Endothelial cell of umbilical vein (primary cell): ENCODE results near the gene MICB. TPM values are rescaled to one million over a fixed set of nuclear protein-coding genes. Genes with fewer than 3 reads are reported as not detected.
"Not testable (repeated sequence)": the region's sequence is repeated elsewhere in the genome, so short reads cannot be mapped to it uniquely, and the experiment has no call there.

Source experiments
- BruUV-seq: library from RNA; stranded (reverse); fragments of 400-500 nt; replicated peaks from 2 replicates; lab custom pipeline; 2021; lab: Mats Ljungman, UMichigan
- CTCF ChIA-PET: fragments of 300-600, 350-600 bp; sonication (Branson Sonifier 250); formaldehyde crosslinking; loops from one replicate; lab custom pipeline; 2021; ENCODE audit warnings: antibody characterized with exemption, inconsistent platforms; lab: Charles Lee
- POLR2A ChIA-PET: fragments of 300-600, 350-600 bp; sonication (Branson Sonifier 250); formaldehyde crosslinking; loops from one replicate; lab custom pipeline; 2021; ENCODE audit warnings: antibody characterized with exemption, inconsistent platforms; lab: Charles Lee
- DNase-seq: peaks from one replicate; pipeline ENCODE4 v3.0.0-alpha.2; 2011; ENCODE audit warnings: low read depth, low spot score
- FAIRE-seq: peaks from 2 replicates; lab custom pipeline; 2011; peaks lifted over from hg19 to GRCh38; lab: Jason Lieb, UNC
- H2AFZ ChIP-seq: 2 replicates; pipeline ENCODE4 v1.6.0; 2012; ENCODE audit warnings: low read depth, low read length, control low read depth, inconsistent platforms
- H3K27ac ChIP-seq: 2 replicates; pipeline ENCODE4 v1.5.1; 2011; ENCODE audit warnings: low read depth, mild to moderate bottlenecking, control low read depth, low read length, moderate library complexity; ENCODE audit not compliant: insufficient read depth
- H3K27me3 ChIP-seq, 2 experiments: 2 replicates each; pipeline versions ENCODE4 v1.6.0 to v1.6.1; 2011; ENCODE audit warnings: low read length in 2 of 2, mixed read lengths in 1 of 2; ENCODE audit not compliant: control insufficient read depth in 2 of 2, insufficient read depth in 2 of 2
- H3K36me3 ChIP-seq, 2 experiments: 2 replicates in 1 of 2; 3 replicates in 1 of 2; pipeline ENCODE4 v1.5.1; 2011; ENCODE audit warnings: low read length in 2 of 2, mild to moderate bottlenecking in 1 of 2, moderate library complexity in 1 of 2; ENCODE audit not compliant: control insufficient read depth in 2 of 2, insufficient read depth in 2 of 2; ENCODE audit errors: extremely low read depth in 1 of 2
- H3K4me1 ChIP-seq: 3 replicates; pipeline ENCODE4 v1.5.1; 2011; ENCODE audit warnings: mild to moderate bottlenecking, low read length; ENCODE audit not compliant: control insufficient read depth, insufficient read depth; ENCODE audit errors: extremely low read depth
- H3K4me2 ChIP-seq: 2 replicates; pipeline ENCODE4 v1.6.1; 2011; ENCODE audit warnings: low read length, control low read depth, mixed read lengths; ENCODE audit not compliant: insufficient read depth
- H3K4me3 ChIP-seq, 3 experiments: fragments of 200-600 bp in 1 of 3; sonication (generic), shearing (Covaris generic) in 1 of 3; replicated peaks in 1 of 3; 2 replicates each; pipeline ENCODE4 v1.5.1; 2011 to 2016; ENCODE audit warnings: control low read depth in 3 of 3, low read length in 3 of 3, mild to moderate bottlenecking in 2 of 3, inconsistent platforms in 1 of 3, low read depth in 1 of 3, moderate library complexity in 1 of 3; ENCODE audit not compliant: insufficient read depth in 1 of 3
- H3K79me2 ChIP-seq: 2 replicates; pipeline ENCODE4 v1.6.0; 2012; ENCODE audit warnings: low read length, inconsistent platforms; ENCODE audit not compliant: control insufficient read depth, insufficient read depth
- H3K9ac ChIP-seq: replicated peaks from 2 replicates; pipeline ENCODE3; 2011; ENCODE audit warnings: low read length, control low read depth; ENCODE audit not compliant: insufficient read depth; ENCODE audit errors: extremely low read depth
- H3K9me1 ChIP-seq: replicated peaks from 3 replicates; pipeline ENCODE4 v1.6.0; 2011; ENCODE audit warnings: mild to moderate bottlenecking, low read length; ENCODE audit not compliant: control insufficient read depth, insufficient read depth; ENCODE audit errors: extremely low read depth
- H3K9me3 ChIP-seq: replicated peaks from 2 replicates; pipeline ENCODE4 v1.5.1; 2012; ENCODE audit warnings: low read length, inconsistent platforms; ENCODE audit not compliant: control insufficient read depth, insufficient read depth
- H4K20me1 ChIP-seq: replicated peaks from 2 replicates; pipeline ENCODE3; 2011; ENCODE audit warnings: mild to moderate bottlenecking, low read length; ENCODE audit not compliant: control insufficient read depth, insufficient read depth; ENCODE audit errors: extremely low read depth
- EZH2 ChIP-seq: IDR thresholded peaks from 2 replicates; pipeline ENCODE4 v1.6.1; 2012; ENCODE audit warnings: borderline replicate concordance, low read depth, mild to moderate bottlenecking, moderate library complexity, low read length, inconsistent platforms; ENCODE audit not compliant: severe bottlenecking
- FOS ChIP-seq: IDR thresholded peaks from 2 replicates; pipeline ENCODE4 v1.6.1; 2011; ENCODE audit warnings: mild to moderate bottlenecking, low read length, moderate library complexity, borderline replicate concordance; ENCODE audit not compliant: insufficient read depth
- GATA2 ChIP-seq: IDR thresholded peaks from 2 replicates; pipeline ENCODE4 v1.7.0; 2011; ENCODE audit warnings: low read depth, mild to moderate bottlenecking, moderate library complexity, mixed read lengths, low read length; ENCODE audit not compliant: insufficient read length, insufficient read depth
- JUN ChIP-seq: IDR thresholded peaks from 2 replicates; pipeline ENCODE4 v1.6.1; 2011; ENCODE audit warnings: borderline replicate concordance, low read depth; ENCODE audit not compliant: insufficient read length, insufficient read depth
- MYC ChIP-seq: IDR thresholded peaks from one replicate; pipeline ENCODE4 v1.6.1; 2011; ENCODE audit warnings: mild to moderate bottlenecking, low read depth, low read length
- POLR2A ChIP-seq: IDR thresholded peaks from 2 replicates; pipeline ENCODE4 v1.6.1; 2012; ENCODE audit warnings: low read depth, mild to moderate bottlenecking, control low read depth, low read length
- POLR2AphosphoS5 ChIP-seq: IDR thresholded peaks from 2 replicates; pipeline ENCODE4 v1.6.1; 2012; ENCODE audit warnings: low read depth, mild to moderate bottlenecking, control low read depth, low read length, moderate library complexity; ENCODE audit not compliant: insufficient read depth
- dilution Hi-C: fragments of 300-500 bp; cut with MboI; formaldehyde crosslinking; loops from one replicate; pipeline ENCODE4 v1.15.0; 2019; ENCODE audit warnings: low sequenced_read_pairs; ENCODE audit not compliant: extremely low pct_ligation_motif_present
- intact Hi-C: fragments of 100-400 bp; cut with micrococcal nuclease; formaldehyde crosslinking; loops from one replicate; pipeline ENCODE4 v1.10.0; 2022
- polyA plus RNA-seq, 4 experiments: library from polyadenylated mRNA; depleted of rRNA in 3 of 4; stranded (reverse) in 3 of 4; unstranded in 1 of 4; fragments of >200 nt; gene quantifications; 2 replicates each; pipeline versions ENCODE4 v1.2.1 to v1.2.3, GENCODE V29; 2011 to 2012; ENCODE audit warnings: missing spikeins in 1 of 4
- total RNA-seq: library from RNA; stranded (reverse); gene quantifications from 2 replicates; pipeline ENCODE4 v1.2.3, GENCODE V29; 2021
- TF ChIP-seq, protein P1 (sequence below), 2 donors: IDR thresholded peaks; 1 replicate in 1 of 2; 2 replicates in 1 of 2; pipeline ENCODE4 v1.5.1; 2011; ENCODE audit warnings: low read length in 2 of 2, mild to moderate bottlenecking in 2 of 2, moderate library complexity in 2 of 2, control low read depth in 1 of 2, inconsistent platforms in 1 of 2, low read depth in 1 of 2; ENCODE audit not compliant: insufficient read depth in 1 of 2; ENCODE audit errors: extremely low read depth in 1 of 2
- TF ChIP-seq, protein P2 (sequence below): IDR thresholded peaks from 2 replicates; pipeline ENCODE4 v1.6.1; 2011; ENCODE audit not compliant: insufficient read depth, insufficient read length

Gene MICB
- total and polyA plus RNA-seq, 2 donors (not counting 3 experiments of a cell fraction or from before 2014, with no cell fraction given) = 32.8 to 36.3 TPM

- H3K9me3 ChIP-seq, H3K4me2 ChIP-seq, H3K9ac ChIP-seq, H3K27ac ChIP-seq, H3K27me3 ChIP-seq, H3K4me3 ChIP-seq, H3K79me2 ChIP-seq, H3K9me1 ChIP-seq, H2AFZ ChIP-seq, dilution Hi-C loops, H3K36me3 ChIP-seq, H4K20me1 ChIP-seq, BruUV-seq: not testable (repeated sequence)
- intact Hi-C loops = loop anchor here (1.0 kb wide), 3 partner anchors 9 to 47 kb away; no protein-coding TSS in a partner anchor
- TF ChIP-seq, protein P1, sequence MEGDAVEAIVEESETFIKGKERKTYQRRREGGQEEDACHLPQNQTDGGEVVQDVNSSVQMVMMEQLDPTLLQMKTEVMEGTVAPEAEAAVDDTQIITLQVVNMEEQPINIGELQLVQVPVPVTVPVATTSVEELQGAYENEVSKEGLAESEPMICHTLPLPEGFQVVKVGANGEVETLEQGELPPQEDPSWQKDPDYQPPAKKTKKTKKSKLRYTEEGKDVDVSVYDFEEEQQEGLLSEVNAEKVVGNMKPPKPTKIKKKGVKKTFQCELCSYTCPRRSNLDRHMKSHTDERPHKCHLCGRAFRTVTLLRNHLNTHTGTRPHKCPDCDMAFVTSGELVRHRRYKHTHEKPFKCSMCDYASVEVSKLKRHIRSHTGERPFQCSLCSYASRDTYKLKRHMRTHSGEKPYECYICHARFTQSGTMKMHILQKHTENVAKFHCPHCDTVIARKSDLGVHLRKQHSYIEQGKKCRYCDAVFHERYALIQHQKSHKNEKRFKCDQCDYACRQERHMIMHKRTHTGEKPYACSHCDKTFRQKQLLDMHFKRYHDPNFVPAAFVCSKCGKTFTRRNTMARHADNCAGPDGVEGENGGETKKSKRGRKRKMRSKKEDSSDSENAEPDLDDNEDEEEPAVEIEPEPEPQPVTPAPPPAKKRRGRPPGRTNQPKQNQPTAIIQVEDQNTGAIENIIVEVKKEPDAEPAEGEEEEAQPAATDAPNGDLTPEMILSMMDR (IDR thresholded peaks at IDR 0.05; ENCODE audit: extremely low read depth in 1 of 2, insufficient read depth in 1 of 2, low read depth in 1 of 2, low read length in 2 of 2) = peak; percentile 70 to 74
- CTCF ChIA-PET = interaction anchor here (0.7 to 31.0 kb wide), 23 partner anchors 9 to 401 kb away, joined by 3 to 1517 read pairs (median 7); partner anchors contain the start of genes BAG6, DDX39B, LST1 and LTB
- DNase-seq (peak; percentile 83), FAIRE-seq (peak; percentile 84)
- H3K4me1 ChIP-seq = peaks cover 16% of the 10 kb centered on the region
- POLR2A ChIA-PET = interaction anchor here (0.6 to 2.5 kb wide), 4 partner anchors 10 to 46 kb away, joined by 3 to 22 read pairs (median 4); partner anchors contain the start of gene DDX39B
Observed at GRCh38 chr6:31551371-31551770, 53.4 kb downstream of the MICB start.

- H4K20me1 ChIP-seq = no peaks in the 10 kb centered on the region
- no peaks in the 10 kb centered on the region for H3K9me1 ChIP-seq
- ChIA-PET CTCF (interaction anchor here (1.4 to 31.0 kb wide), 2 partner anchors 10 to 32 kb away, joined by 7 to 1517 read pairs; partner anchors contain the start of genes ATP6V1G2, LST1, LTB and NCR3), POLR2A (no interaction called here)
- BruUV-seq = no TSS peak
- H3K36me3 ChIP-seq = peaks cover 2 to 10% of the 10 kb centered on the region in 2 experiments
- FAIRE-seq (no peak), DNase-seq (no peak)
- H3K9ac ChIP-seq = no peak overlapping the region
- dilution Hi-C loops (no loop called here), intact Hi-C loops (no loop called here)
- no peak overlapping the region for H2AFZ ChIP-seq
- H3K27me3 ChIP-seq = no peaks in the 10 kb centered on the region
- no peak overlapping the region for H3K27ac ChIP-seq
- peaks cover 44% of the 10 kb centered on the region for H3K4me1 ChIP-seq
- TF ChIP-seq FOS = no peak
- no peak for TF ChIP-seq JUN
- TF ChIP-seq POLR2AphosphoS5 = no peak
- TF ChIP-seq, protein P2, sequence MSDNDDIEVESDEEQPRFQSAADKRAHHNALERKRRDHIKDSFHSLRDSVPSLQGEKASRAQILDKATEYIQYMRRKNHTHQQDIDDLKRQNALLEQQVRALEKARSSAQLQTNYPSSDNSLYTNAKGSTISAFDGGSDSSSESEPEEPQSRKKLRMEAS = no peak
- TF ChIP-seq POLR2A = no peak
- no peak for TF ChIP-seq GATA2
- no peak for TF ChIP-seq EZH2
- TF ChIP-seq MYC = no peak
- TF ChIP-seq, protein P1 (IDR thresholded peaks at IDR 0.05; ENCODE audit: extremely low read depth in 1 of 2, insufficient read depth in 1 of 2, low read depth in 1 of 2, low read length in 2 of 2) = no peak
- no peak overlapping the region for H3K4me2 ChIP-seq
- H3K4me3 ChIP-seq = no peak overlapping the region
- H3K79me2 ChIP-seq = peaks cover 7% of the 10 kb centered on the region
- H3K9me3 ChIP-seq = no peaks in the 10 kb centered on the region
Observed at GRCh38 chr6:31556307-31556706, 58.4 kb downstream of the MICB start.
